Stimulated activated CD4-positive, alpha-beta T cell treated with anti-CD3 and anti-CD28 coated beads, TNF-alpha, amount 100 ng/mL, for 48 hours (primary cell): ENCODE data around the gene RERE.
A peak's percentile ranks its signal among the peaks of the same experiment; 100 is the strongest.
"Not testable (repeated sequence)": the region's sequence is repeated elsewhere in the genome, so short reads cannot be mapped to it uniquely, and the experiment has no call there.

Experiments
- DNase-seq, 3 donors: peaks; one replicate each; pipeline ENCODE4 v3.0.0-alpha.2; 2020; ENCODE audit warnings: low read depth in 3 of 3

RERE gene

GRCh38 chr1:8517661-8518489 is 299.6 kb downstream of the RERE start:
- DNase-seq, result no peak

- peak in 1 of 3 donors; percentile 23 for DNase-seq
Observed at GRCh38 chr1:8516793-8517556, 300.5 kb downstream of the RERE start.

- DNase-seq, result no peak
Observed at GRCh38 chr1:8516278-8516777, 301.1 kb downstream of the RERE start.

- DNase-seq, result no peak
Observed at GRCh38 chr1:8512504-8512903, 304.9 kb downstream of the RERE start.

GRCh38 chr1:8510041-8510823 is 307.2 kb downstream of the RERE start:
- peak; percentile 10 to 30 (median 16) for DNase-seq

GRCh38 chr1:8509579-8509978 is 307.9 kb downstream of the RERE start:
- DNase-seq, result no peak

GRCh38 chr1:8506995-8507615 is 310.3 kb downstream of the RERE start:
- DNase-seq, result no peak

- DNase-seq, result no peak
Observed at GRCh38 chr1:8506456-8506855, 311.0 kb downstream of the RERE start.

GRCh38 chr1:8503842-8504241 is 313.6 kb downstream of the RERE start:
- DNase-seq, result no peak

- DNase-seq, result not testable (repeated sequence)
Observed at GRCh38 chr1:8502949-8503348, 314.5 kb downstream of the RERE start.

- no peak for DNase-seq
Observed at GRCh38 chr1:8497210-8497819, 320.1 kb downstream of the RERE start.

GRCh38 chr1:8496473-8496872 is 321.0 kb downstream of the RERE start:
- DNase-seq, result no peak

GRCh38 chr1:8495928-8496401 is 321.5 kb downstream of the RERE start:
- peak in 1 of 3 donors; percentile 15 for DNase-seq

GRCh38 chr1:8494681-8495080 is 322.8 kb downstream of the RERE start:
- no peak for DNase-seq

- no peak for DNase-seq
Observed at GRCh38 chr1:8493916-8494540, 323.4 kb downstream of the RERE start.

- no peak for DNase-seq
Observed at GRCh38 chr1:8487249-8487648, 330.2 kb downstream of the RERE start.

GRCh38 chr1:8486047-8486446 is 331.4 kb downstream of the RERE start:
- DNase-seq, result no peak

GRCh38 chr1:8483586-8483985 is 333.9 kb downstream of the RERE start:
- DNase-seq, result no peak

GRCh38 chr1:8482979-8483381 is 334.5 kb downstream of the RERE start:
- no peak for DNase-seq

GRCh38 chr1:8481650-8482380 is 335.6 kb downstream of the RERE start:
- DNase-seq, result no peak
